WTC11 (cell line): ENCODE measurements around the gene POLR3A.

Experiments
- GABPB1 ChIP-seq: sonication (generic); formaldehyde crosslinking; IDR thresholded peaks from 2 replicates; pipeline ENCODE4 v1.8.1; 2023; ENCODE audit warnings: mild to moderate bottlenecking, missing genetic modification reagents
- JUN ChIP-seq: sonication (generic); formaldehyde crosslinking; IDR thresholded peaks from 2 replicates; pipeline ENCODE4 v1.8.0; 2023; ENCODE audit warnings: mild to moderate bottlenecking, missing genetic modification reagents
- MAX ChIP-seq: sonication (generic); formaldehyde crosslinking; IDR thresholded peaks from 2 replicates; pipeline ENCODE4 v1.8.0; 2022; ENCODE audit warnings: mild to moderate bottlenecking, missing genetic modification reagents
- NR1H2 ChIP-seq: sonication (generic); formaldehyde crosslinking; IDR thresholded peaks from 2 replicates; pipeline ENCODE4 v1.9.0; 2021; ENCODE audit warnings: mild to moderate bottlenecking, moderate library complexity, missing genetic modification reagents
- SMAD3 ChIP-seq: sonication (generic); formaldehyde crosslinking; IDR thresholded peaks from 2 replicates; pipeline ENCODE4 v1.8.0; 2022; ENCODE audit warnings: missing genetic modification reagents, mild to moderate bottlenecking, borderline replicate concordance
- TEAD1 ChIP-seq: sonication (generic); formaldehyde crosslinking; IDR thresholded peaks from 2 replicates; pipeline ENCODE4 v1.8.0; 2022; ENCODE audit warnings: mild to moderate bottlenecking, missing genetic modification reagents
- USF2 ChIP-seq: sonication (generic); formaldehyde crosslinking; IDR thresholded peaks from 2 replicates; pipeline ENCODE4 v1.8.1; 2023; ENCODE audit warnings: mild to moderate bottlenecking, missing genetic modification reagents, moderate library complexity
- ZNF138 ChIP-seq: sonication (generic); formaldehyde crosslinking; conservative IDR thresholded peaks from 2 replicates; pipeline ENCODE4 v1.8.1; 2022; ENCODE audit warnings: mild to moderate bottlenecking, moderate library complexity, missing genetic modification reagents
- ZNF263 ChIP-seq: sonication (generic); formaldehyde crosslinking; IDR thresholded peaks from 2 replicates; pipeline ENCODE4 v1.8.1; 2022; ENCODE audit warnings: low read depth, mild to moderate bottlenecking, moderate library complexity, missing genetic modification reagents
- TF ChIP-seq, protein P1 (sequence below): fragments of 200-600 bp; IDR thresholded peaks from 2 replicates; pipeline ENCODE4 v1.8.0; 2022; ENCODE audit warnings: antibody characterized with exemption
- TF ChIP-seq, protein P2 (sequence below): sonication (generic); formaldehyde crosslinking; IDR thresholded peaks from 2 replicates; pipeline ENCODE4 v1.8.1; 2023; ENCODE audit warnings: mild to moderate bottlenecking, moderate library complexity, missing genetic modification reagents
- TF ChIP-seq, protein P3 (sequence below): fragments of 250-450 bp; sonication (Bioruptor Pico); IDR thresholded peaks from 2 replicates; pipeline ENCODE4 v2.1.2; 2022; ENCODE audit warnings: mild to moderate bottlenecking, moderate library complexity

DNA sequence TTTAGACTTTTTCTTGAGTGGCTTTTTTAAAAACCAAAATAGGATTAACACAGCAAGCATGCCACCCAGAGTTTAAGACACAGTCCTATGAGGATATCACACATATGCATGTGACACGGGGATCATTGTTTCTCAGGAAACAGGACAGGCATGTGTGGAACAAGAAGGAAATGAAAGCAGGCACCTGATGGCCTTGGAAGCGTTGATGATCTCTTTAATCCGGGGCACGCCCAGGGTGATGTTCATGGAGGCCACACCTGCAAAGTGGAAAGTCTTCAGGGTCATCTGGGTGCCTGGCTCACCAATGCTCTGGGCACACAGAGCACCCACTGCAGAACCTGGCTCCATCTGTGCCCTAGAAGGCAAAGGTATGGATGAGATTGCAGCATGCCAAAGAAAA is 44.3 kb downstream of the POLR3A start:
- TF ChIP-seq, protein P1, sequence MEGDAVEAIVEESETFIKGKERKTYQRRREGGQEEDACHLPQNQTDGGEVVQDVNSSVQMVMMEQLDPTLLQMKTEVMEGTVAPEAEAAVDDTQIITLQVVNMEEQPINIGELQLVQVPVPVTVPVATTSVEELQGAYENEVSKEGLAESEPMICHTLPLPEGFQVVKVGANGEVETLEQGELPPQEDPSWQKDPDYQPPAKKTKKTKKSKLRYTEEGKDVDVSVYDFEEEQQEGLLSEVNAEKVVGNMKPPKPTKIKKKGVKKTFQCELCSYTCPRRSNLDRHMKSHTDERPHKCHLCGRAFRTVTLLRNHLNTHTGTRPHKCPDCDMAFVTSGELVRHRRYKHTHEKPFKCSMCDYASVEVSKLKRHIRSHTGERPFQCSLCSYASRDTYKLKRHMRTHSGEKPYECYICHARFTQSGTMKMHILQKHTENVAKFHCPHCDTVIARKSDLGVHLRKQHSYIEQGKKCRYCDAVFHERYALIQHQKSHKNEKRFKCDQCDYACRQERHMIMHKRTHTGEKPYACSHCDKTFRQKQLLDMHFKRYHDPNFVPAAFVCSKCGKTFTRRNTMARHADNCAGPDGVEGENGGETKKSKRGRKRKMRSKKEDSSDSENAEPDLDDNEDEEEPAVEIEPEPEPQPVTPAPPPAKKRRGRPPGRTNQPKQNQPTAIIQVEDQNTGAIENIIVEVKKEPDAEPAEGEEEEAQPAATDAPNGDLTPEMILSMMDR = no peak
- TF ChIP-seq ZNF263 (CRISPR knock-in tag) = no peak
- no peak for TF ChIP-seq JUN (CRISPR knock-in tag)
- TF ChIP-seq, protein P2, sequence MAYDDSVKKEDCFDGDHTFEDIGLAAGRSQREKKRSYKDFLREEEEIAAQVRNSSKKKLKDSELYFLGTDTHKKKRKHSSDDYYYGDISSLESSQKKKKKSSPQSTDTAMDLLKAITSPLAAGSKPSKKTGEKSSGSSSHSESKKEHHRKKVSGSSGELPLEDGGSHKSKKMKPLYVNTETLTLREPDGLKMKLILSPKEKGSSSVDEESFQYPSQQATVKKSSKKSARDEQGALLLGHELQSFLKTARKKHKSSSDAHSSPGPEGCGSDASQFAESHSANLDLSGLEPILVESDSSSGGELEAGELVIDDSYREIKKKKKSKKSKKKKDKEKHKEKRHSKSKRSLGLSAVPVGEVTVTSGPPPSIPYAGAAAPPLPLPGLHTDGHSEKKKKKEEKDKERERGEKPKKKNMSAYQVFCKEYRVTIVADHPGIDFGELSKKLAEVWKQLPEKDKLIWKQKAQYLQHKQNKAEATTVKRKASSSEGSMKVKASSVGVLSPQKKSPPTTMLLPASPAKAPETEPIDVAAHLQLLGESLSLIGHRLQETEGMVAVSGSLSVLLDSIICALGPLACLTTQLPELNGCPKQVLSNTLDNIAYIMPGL (CRISPR knock-in tag) = no peak
- no peak for TF ChIP-seq NR1H2 (CRISPR knock-in tag)
- TF ChIP-seq, protein P3, sequence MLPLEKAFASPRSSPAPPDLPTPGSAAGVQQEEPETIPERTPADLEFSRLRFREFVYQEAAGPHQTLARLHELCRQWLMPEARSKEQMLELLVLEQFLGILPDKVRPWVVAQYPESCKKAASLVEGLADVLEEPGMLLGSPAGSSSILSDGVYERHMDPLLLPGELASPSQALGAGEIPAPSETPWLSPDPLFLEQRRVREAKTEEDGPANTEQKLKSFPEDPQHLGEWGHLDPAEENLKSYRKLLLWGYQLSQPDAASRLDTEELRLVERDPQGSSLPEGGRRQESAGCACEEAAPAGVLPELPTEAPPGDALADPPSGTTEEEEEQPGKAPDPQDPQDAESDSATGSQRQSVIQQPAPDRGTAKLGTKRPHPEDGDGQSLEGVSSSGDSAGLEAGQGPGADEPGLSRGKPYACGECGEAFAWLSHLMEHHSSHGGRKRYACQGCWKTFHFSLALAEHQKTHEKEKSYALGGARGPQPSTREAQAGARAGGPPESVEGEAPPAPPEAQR = no peak
- no peak for TF ChIP-seq SMAD3 (CRISPR knock-in tag)
- TF ChIP-seq USF2 (CRISPR knock-in tag) = no peak
- TF ChIP-seq TEAD1 (CRISPR knock-in tag) = no peak
- TF ChIP-seq ZNF138 = no peak
- no peak for TF ChIP-seq GABPB1
- no peak for TF ChIP-seq MAX (CRISPR knock-in tag)
